CD14-positive monocyte (primary cell): ENCODE measurements around the gene MST1R. TPM values are rescaled to one million over a fixed set of nuclear protein-coding genes. Genes with fewer than 3 reads are reported as not detected.

Source experiments
- DNase-seq, 3 donors: peaks; one replicate each; pipeline ENCODE4 v3.0.0-alpha.2; 2011 to 2022
- H2AFZ ChIP-seq: 2 replicates; pipeline ENCODE4 v1.6.0; 2012; ENCODE audit warnings: mild to moderate bottlenecking, low read depth, low read length, inconsistent platforms; ENCODE audit not compliant: insufficient read depth, poor library complexity, severe bottlenecking
- H3K27ac ChIP-seq, 2 donors: 1 replicate in 1 of 2; 2 replicates in 1 of 2; pipeline ENCODE4 v1.5.1; 2012 to 2013; ENCODE audit warnings: low read length in 2 of 2, control low read depth in 1 of 2, inconsistent platforms in 1 of 2, low read depth in 1 of 2, mild to moderate bottlenecking in 1 of 2
- H3K27me3 ChIP-seq, 2 donors: one replicate each; pipeline versions ENCODE4 v1.6.0 to v1.6.1; 2011 to 2013; ENCODE audit warnings: low read length in 2 of 2; ENCODE audit not compliant: control insufficient read depth in 2 of 2, insufficient read depth in 2 of 2
- H3K36me3 ChIP-seq, 2 donors: replicated peaks in 1 of 2; 1 replicate in 1 of 2; 2 replicates in 1 of 2; pipeline versions ENCODE4 v1.5.1 to v1.6.1; 2012 to 2013; ENCODE audit warnings: low read length in 2 of 2, control low read depth in 1 of 2, inconsistent platforms in 1 of 2, mild to moderate bottlenecking in 1 of 2; ENCODE audit not compliant: insufficient read depth in 2 of 2, control insufficient read depth in 1 of 2
- H3K4me1 ChIP-seq, 2 donors: 1 replicate in 1 of 2; 2 replicates in 1 of 2; pipeline versions ENCODE4 v1.5.1 to v1.6.1; 2012 to 2013; ENCODE audit warnings: low read length in 2 of 2, control low read depth in 1 of 2, inconsistent platforms in 1 of 2, mild to moderate bottlenecking in 1 of 2, moderate library complexity in 1 of 2; ENCODE audit not compliant: insufficient read depth in 2 of 2, control insufficient read depth in 1 of 2
- H3K4me2 ChIP-seq: replicated peaks from 2 replicates; pipeline ENCODE3; 2012; ENCODE audit warnings: low read length, moderate library complexity, mild to moderate bottlenecking; ENCODE audit not compliant: poor library complexity, severe bottlenecking; ENCODE audit errors: extremely low read depth
- H3K4me3 ChIP-seq, 3 experiments: fragments of 200-600 bp in 1 of 3; sonication (generic) in 1 of 3; replicated peaks in 1 of 3; 1 replicate in 2 of 3; 2 replicates in 1 of 3; pipeline ENCODE4 v1.5.1; 2011 to 2013; ENCODE audit warnings: low read length in 3 of 3, mild to moderate bottlenecking in 3 of 3, control low read depth in 2 of 3, low read depth in 2 of 3, inconsistent platforms in 1 of 3, moderate library complexity in 1 of 3
- H3K79me2 ChIP-seq: 2 replicates; pipeline ENCODE4 v1.6.0; 2012; ENCODE audit warnings: mild to moderate bottlenecking, control low read depth, inconsistent platforms, low read length, moderate library complexity; ENCODE audit not compliant: insufficient read depth
- H3K9ac ChIP-seq: 2 replicates; pipeline ENCODE4 v1.6.0; 2017; ENCODE audit warnings: low read length, mild to moderate bottlenecking; ENCODE audit not compliant: insufficient read depth, poor library complexity, severe bottlenecking
- H3K9me3 ChIP-seq, 2 donors: replicated peaks in 1 of 2; 1 replicate in 1 of 2; 2 replicates in 1 of 2; pipeline versions ENCODE4 v1.5.1 to v1.6.1; 2012 to 2013; ENCODE audit warnings: low read length in 2 of 2, control low read depth in 1 of 2; ENCODE audit not compliant: control insufficient read depth in 1 of 2, insufficient read depth in 1 of 2
- H4K20me1 ChIP-seq: 2 replicates; pipeline ENCODE4 v1.6.0; 2012; ENCODE audit warnings: mild to moderate bottlenecking, low read length, control low read depth, moderate library complexity; ENCODE audit not compliant: insufficient read depth
- H3K27ac Mint-ChIP-seq, 7 donors: one replicate each; pipeline ENCODE4 v1.8.0; 2020; ENCODE audit warnings: mild to moderate bottlenecking in 7 of 7, mixed read lengths in 7 of 7, moderate library complexity in 6 of 7, inconsistent platforms in 2 of 7
- H3K27me3 Mint-ChIP-seq, 3 donors: one replicate each; pipeline ENCODE4 v1.8.0; 2021 to 2022; ENCODE audit warnings: low read depth in 3 of 3, mild to moderate bottlenecking in 3 of 3, mixed read lengths in 3 of 3, moderate library complexity in 3 of 3, inconsistent platforms in 1 of 3
- H3K36me3 Mint-ChIP-seq, 2 donors: one replicate each; pipeline ENCODE4 v1.8.0; 2020; ENCODE audit warnings: mixed read lengths in 2 of 2, inconsistent platforms in 1 of 2, mild to moderate bottlenecking in 1 of 2
- H3K4me1 Mint-ChIP-seq: one replicate; pipeline ENCODE4 v1.8.0; 2020; ENCODE audit warnings: mild to moderate bottlenecking, mixed read lengths
- H3K4me3 Mint-ChIP-seq, 2 donors: one replicate each; pipeline ENCODE4 v1.8.0; 2020; ENCODE audit warnings: mild to moderate bottlenecking in 2 of 2, mixed read lengths in 2 of 2, moderate library complexity in 1 of 2
- H3K9me3 Mint-ChIP-seq, 7 donors: one replicate each; pipeline ENCODE4 v1.8.0; 2020 to 2022; ENCODE audit warnings: mixed read lengths in 7 of 7, mild to moderate bottlenecking in 6 of 7, moderate library complexity in 6 of 7, inconsistent platforms in 2 of 7
- WGBS: methylation state at CpG from one replicate; pipeline ENCODE4 v1.1.5; 2013; ENCODE audit warnings: missing lambda C conversion rate; ENCODE audit not compliant: insufficient coverage; 5-methylcytosine and 5-hydroxymethylcytosine counted together
- intact Hi-C, 2 donors: fragments of 100-400 bp; cut with micrococcal nuclease; formaldehyde crosslinking; loops; one replicate each; pipeline versions ENCODE4 v1.15.0 to v1.15.1; 2023
- polyA plus RNA-seq, 3 donors: library from polyadenylated mRNA; depleted of rRNA in 1 of 3; unstranded in 2 of 3; stranded (reverse) in 1 of 3; fragments of 300-500 nt in 2 of 3; fragments of >200 nt in 1 of 3; fragmentation: Illumina TruSeq in 2 of 3; gene quantifications; 1 replicate in 2 of 3; 2 replicates in 1 of 3; pipeline ENCODE4 v1.2.3, GENCODE V29; 2012 to 2021
- TF ChIP-seq, protein P1 (sequence below): fragments of 200-600 bp; IDR thresholded peaks from one replicate; pipeline ENCODE4 v1.8.0; 2022; ENCODE audit warnings: antibody characterized with exemption, mild to moderate bottlenecking

The MST1R gene
- polyA plus RNA-seq, 3 donors, result 0.25 TPM; not detected in 2

GRCh38 chr3:49871531-49872153 lies 32.0 kb downstream of the MST1R start:
- WGBS, result 94% methylated on average over 10 of the region's 10 CpGs
- Histone ChIP-seq H3K79me2 (no peaks in the 10 kb centered on the region), H3K9me3 (no peaks in the 10 kb centered on the region), H2AFZ (no peak overlapping the region), H3K4me2 (no peak overlapping the region), H3K4me3 (no peak overlapping the region), H4K20me1 (no peaks in the 10 kb centered on the region), H3K27me3 (peaks cover 14 to 45% of the 10 kb centered on the region in 2 donors), H3K9ac (no peak overlapping the region), H3K4me1 (peaks cover 9 to 16% of the 10 kb centered on the region in 2 donors), H3K36me3 (no peaks in the 10 kb centered on the region), H3K27ac (no peak overlapping the region)
- no peak overlapping the region for H3K4me3 Mint-ChIP-seq
- TF ChIP-seq, protein P1, sequence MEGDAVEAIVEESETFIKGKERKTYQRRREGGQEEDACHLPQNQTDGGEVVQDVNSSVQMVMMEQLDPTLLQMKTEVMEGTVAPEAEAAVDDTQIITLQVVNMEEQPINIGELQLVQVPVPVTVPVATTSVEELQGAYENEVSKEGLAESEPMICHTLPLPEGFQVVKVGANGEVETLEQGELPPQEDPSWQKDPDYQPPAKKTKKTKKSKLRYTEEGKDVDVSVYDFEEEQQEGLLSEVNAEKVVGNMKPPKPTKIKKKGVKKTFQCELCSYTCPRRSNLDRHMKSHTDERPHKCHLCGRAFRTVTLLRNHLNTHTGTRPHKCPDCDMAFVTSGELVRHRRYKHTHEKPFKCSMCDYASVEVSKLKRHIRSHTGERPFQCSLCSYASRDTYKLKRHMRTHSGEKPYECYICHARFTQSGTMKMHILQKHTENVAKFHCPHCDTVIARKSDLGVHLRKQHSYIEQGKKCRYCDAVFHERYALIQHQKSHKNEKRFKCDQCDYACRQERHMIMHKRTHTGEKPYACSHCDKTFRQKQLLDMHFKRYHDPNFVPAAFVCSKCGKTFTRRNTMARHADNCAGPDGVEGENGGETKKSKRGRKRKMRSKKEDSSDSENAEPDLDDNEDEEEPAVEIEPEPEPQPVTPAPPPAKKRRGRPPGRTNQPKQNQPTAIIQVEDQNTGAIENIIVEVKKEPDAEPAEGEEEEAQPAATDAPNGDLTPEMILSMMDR, result no peak
- H3K27ac Mint-ChIP-seq, result no peak overlapping the region
- peaks cover 19% of the 10 kb centered on the region for H3K4me1 Mint-ChIP-seq
- H3K9me3 Mint-ChIP-seq, result peaks cover 0 to 7% (median 3%) of the 10 kb centered on the region in 7 donors
- H3K36me3 Mint-ChIP-seq, result no peaks in the 10 kb centered on the region
- DNase-seq, result no peak
- H3K27me3 Mint-ChIP-seq, result peaks cover 26 to 48% (median 38%) of the 10 kb centered on the region in 3 donors
- intact Hi-C loops, result no loop called here

- H3K4me1 Mint-ChIP-seq, result peaks cover 7% of the 10 kb centered on the region
- Histone ChIP-seq H3K79me2 (no peaks in the 10 kb centered on the region), H3K27ac (no peak within 1 kb of the TSS), H3K4me3 (peak within 1 kb of the TSS in 2 of 3 experiments; percentile 5 to 62), H3K9me3 (no peaks in the 10 kb centered on the region), H3K27me3 (peaks cover 14 to 53% of the 10 kb centered on the region in 2 donors), H2AFZ (peak within 1 kb of the TSS; percentile 63), H3K9ac (peak within 1 kb of the TSS; percentile 15), H3K36me3 (no peaks in the 10 kb centered on the region), H3K4me2 (peak within 1 kb of the TSS; percentile 72), H3K4me1 (peaks cover 3 to 12% of the 10 kb centered on the region in 2 donors), H4K20me1 (no peaks in the 10 kb centered on the region)
- H3K36me3 Mint-ChIP-seq, result no peaks in the 10 kb centered on the region
- intact Hi-C loops, result no loop called here
- WGBS, result 2% methylated on average over 59 of the region's 59 CpGs
- TF ChIP-seq, protein P1, result no peak
- DNase-seq, result no peak
- H3K4me3 Mint-ChIP-seq, result peak within 1 kb of the TSS; percentile 53 to 78
- peaks cover 0 to 10% (median 3%) of the 10 kb centered on the region in 7 donors for H3K9me3 Mint-ChIP-seq
- no peak within 1 kb of the TSS for H3K27ac Mint-ChIP-seq
- H3K27me3 Mint-ChIP-seq, result peaks cover 28 to 66% (median 54%) of the 10 kb centered on the region in 3 donors
Observed at GRCh38 chr3:49869525-49870126, 34.0 kb downstream of the MST1R start, which contains the start of gene CAMKV. CAMKV (minus strand) TSS chr3:49869906; CDS start chr3:49862388, 7,518 bp downstream.
